ENCODE data around the gene SNURF. TPM values are rescaled to one million over a fixed set of nuclear protein-coding genes. Genes with fewer than 3 reads are reported as not detected.

Gene SNURF
- total RNA-seq, 1 experiment from 2014 or later = 35.6 TPM

GRCh38 chr15:24957691-24958090, 2.9 kb downstream of the SNURF start:
- intact Hi-C loops (cut with micrococcal nuclease) = loop anchor here (5.0 kb wide), 1 partner anchor 480 kb away; the partner anchor contains the start of gene UBE3A
- Mint-ChIP-seq H3K27me3 (ENCODE audit: insufficient read depth, unreplicated experiment) (no peaks in the 10 kb centered on the region), H3K27ac (ENCODE audit: low read depth, unreplicated experiment) (no peak overlapping the region), H3K36me3 (ENCODE audit: insufficient read depth, unreplicated experiment) (no peaks in the 10 kb centered on the region), H3K4me3 (ENCODE audit: unreplicated experiment) (no peak overlapping the region), H3K4me1 (ENCODE audit: insufficient read depth, unreplicated experiment) (no peaks in the 10 kb centered on the region), H3K9me3 (ENCODE audit: unreplicated experiment) (no peaks in the 10 kb centered on the region)
- DNase-seq (ENCODE audit: unreplicated experiment) = no peak
- CTCF ChIA-PET = interaction anchor here (0.6 to 1.6 kb wide), 3 partner anchors 9 to 66 kb away, joined by 3 to 5 read pairs (median 3); no protein-coding TSS in a partner anchor
- POLR2A ChIA-PET = interaction anchor here (0.6 to 1.2 kb wide), 3 partner anchors 8 to 1309 kb away, joined by 3 to 4 read pairs (median 3); no protein-coding TSS in a partner anchor
- BruUV-seq (replicated peaks) = TSS peak; percentile 14
- no peak for TF ChIP-seq CTCF (IDR thresholded peaks at IDR 0.05; ENCODE audit: unreplicated experiment)

GRCh38 chr15:24961967-24962366, 7.2 kb downstream of the SNURF start:
- Mint-ChIP-seq H3K36me3 (ENCODE audit: insufficient read depth, unreplicated experiment) (peaks cover 31% of the 10 kb centered on the region), H3K27ac (ENCODE audit: low read depth, unreplicated experiment) (no peak overlapping the region), H3K4me3 (ENCODE audit: unreplicated experiment) (no peak overlapping the region), H3K9me3 (ENCODE audit: unreplicated experiment) (peaks cover 6% of the 10 kb centered on the region), H3K27me3 (ENCODE audit: insufficient read depth, unreplicated experiment) (no peaks in the 10 kb centered on the region), H3K4me1 (ENCODE audit: insufficient read depth, unreplicated experiment) (no peaks in the 10 kb centered on the region)
- no peak for DNase-seq (ENCODE audit: unreplicated experiment)
- CTCF ChIA-PET = no interaction called here
- POLR2A ChIA-PET = no interaction called here
- no peak for TF ChIP-seq CTCF (IDR thresholded peaks at IDR 0.05; ENCODE audit: unreplicated experiment)
- no TSS peak for BruUV-seq (replicated peaks)
- intact Hi-C loops (cut with micrococcal nuclease) = no loop called here

- Mint-ChIP-seq H3K27me3 (ENCODE audit: insufficient read depth, unreplicated experiment) (no peaks in the 10 kb centered on the region), H3K9me3 (ENCODE audit: unreplicated experiment) (peaks cover 6% of the 10 kb centered on the region), H3K27ac (ENCODE audit: low read depth, unreplicated experiment) (no peak overlapping the region), H3K4me3 (ENCODE audit: unreplicated experiment) (no peak overlapping the region), H3K36me3 (ENCODE audit: insufficient read depth, unreplicated experiment) (peaks cover 41% of the 10 kb centered on the region), H3K4me1 (ENCODE audit: insufficient read depth, unreplicated experiment) (no peaks in the 10 kb centered on the region)
- ChIA-PET POLR2A (no interaction called here), CTCF (no interaction called here)
- intact Hi-C loops (cut with micrococcal nuclease) = no loop called here
- no peak for DNase-seq (ENCODE audit: unreplicated experiment)
- BruUV-seq (replicated peaks) = TSS peak; percentile 5
- no peak for TF ChIP-seq CTCF (IDR thresholded peaks at IDR 0.05; ENCODE audit: unreplicated experiment)
Observed at GRCh38 chr15:24962880-24963279, 8.1 kb downstream of the SNURF start.

GRCh38 chr15:24966364-24967103, 11.7 kb downstream of the SNURF start:
- no peak for TF ChIP-seq CTCF (IDR thresholded peaks at IDR 0.05; ENCODE audit: unreplicated experiment)
- H3K4me1 Mint-ChIP-seq (ENCODE audit: insufficient read depth, unreplicated experiment) = no peaks in the 10 kb centered on the region
- intact Hi-C loops (cut with micrococcal nuclease) = no loop called here
- H3K4me3 Mint-ChIP-seq (ENCODE audit: unreplicated experiment) = no peak overlapping the region
- peaks cover 6% of the 10 kb centered on the region for H3K9me3 Mint-ChIP-seq (ENCODE audit: unreplicated experiment)
- ChIA-PET POLR2A (no interaction called here), CTCF (interaction anchor here (1.2 kb wide), 1 partner anchor 10 kb away, joined by 3 read pairs; no protein-coding TSS in a partner anchor)
- H3K36me3 Mint-ChIP-seq (ENCODE audit: insufficient read depth, unreplicated experiment) = peaks cover 75% of the 10 kb centered on the region
- no peaks in the 10 kb centered on the region for H3K27me3 Mint-ChIP-seq (ENCODE audit: insufficient read depth, unreplicated experiment)
- no peak overlapping the region for H3K27ac Mint-ChIP-seq (ENCODE audit: low read depth, unreplicated experiment)
- BruUV-seq (replicated peaks) = no TSS peak
- no peak for DNase-seq (ENCODE audit: unreplicated experiment)
